GM19043 (cell line): ENCODE data around the gene PCGF5.
"Not testable (repeated sequence)": the region's sequence is repeated elsewhere in the genome, so short reads cannot be mapped to it uniquely, and the experiment has no call there.

Experiments used
- ATAC-seq: cut with Tn5 transposase; IDR thresholded peaks from one replicate; pipeline ENCODE4 v1.9.1; 2021; ENCODE audit warnings: low read depth; ENCODE audit not compliant: unreplicated experiment

The PCGF5 gene

GRCh38 chr10:91317541-91317940, 97.1 kb downstream of the PCGF5 start:
- ATAC-seq: no peak

DNA sequence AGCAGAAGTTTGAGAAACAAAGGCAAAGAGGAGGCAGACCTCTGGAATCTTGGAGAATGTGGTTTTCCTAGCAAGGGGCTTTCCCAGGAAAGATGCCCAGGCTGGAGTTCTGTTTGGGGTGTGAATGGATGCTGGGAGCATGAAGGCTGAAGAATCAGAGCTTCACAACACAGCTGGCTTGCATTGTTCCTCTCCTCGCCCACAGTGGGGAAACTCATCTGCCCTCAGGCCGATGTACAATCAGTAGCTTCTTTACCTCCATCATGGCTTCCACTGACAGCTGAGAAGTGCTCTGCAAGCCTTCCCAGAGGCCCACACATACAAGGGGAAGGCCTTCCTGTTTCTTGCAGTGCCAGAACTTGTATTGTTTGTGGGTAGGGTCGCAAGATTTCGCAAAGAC, 98.9 kb downstream of the PCGF5 start:
- no peak for ATAC-seq

- ATAC-seq: not testable (repeated sequence)
Observed at GRCh38 chr10:91323293-91323905, 102.9 kb downstream of the PCGF5 start.

DNA sequence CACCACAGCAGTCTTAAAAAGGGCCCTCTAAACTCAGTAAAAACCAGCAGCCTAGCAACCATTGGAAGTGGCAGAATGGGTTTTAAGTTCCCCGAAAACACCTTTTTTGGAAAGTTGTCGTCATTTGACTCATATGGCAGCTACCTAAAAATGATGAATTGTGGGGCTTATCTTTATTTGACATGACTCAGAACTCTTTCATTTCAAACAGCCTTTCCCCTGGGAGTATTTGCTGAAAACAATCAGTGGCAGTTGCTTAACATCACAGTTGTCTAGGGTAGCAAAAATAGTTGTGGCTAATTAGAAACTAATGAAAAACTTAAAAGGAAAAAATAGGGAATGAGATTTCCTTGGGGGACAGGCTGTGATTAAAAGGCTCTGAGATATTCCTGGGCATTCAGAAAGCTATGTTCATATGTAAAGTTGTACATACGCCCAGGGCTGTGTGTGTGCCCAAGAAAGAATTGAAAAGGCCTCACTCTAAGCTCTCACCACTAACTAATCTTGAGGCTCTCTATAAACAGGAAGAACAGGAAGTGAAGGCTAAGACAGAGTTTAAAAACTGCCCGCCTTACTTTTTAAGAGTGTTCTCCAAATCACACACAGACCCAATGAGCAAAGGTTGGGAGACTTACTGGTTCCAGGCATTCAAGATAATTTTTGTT, 108.0 kb downstream of the PCGF5 start:
- ATAC-seq: no peak
